ENCODE measurements around the gene MGA.

MGA gene

DNA sequence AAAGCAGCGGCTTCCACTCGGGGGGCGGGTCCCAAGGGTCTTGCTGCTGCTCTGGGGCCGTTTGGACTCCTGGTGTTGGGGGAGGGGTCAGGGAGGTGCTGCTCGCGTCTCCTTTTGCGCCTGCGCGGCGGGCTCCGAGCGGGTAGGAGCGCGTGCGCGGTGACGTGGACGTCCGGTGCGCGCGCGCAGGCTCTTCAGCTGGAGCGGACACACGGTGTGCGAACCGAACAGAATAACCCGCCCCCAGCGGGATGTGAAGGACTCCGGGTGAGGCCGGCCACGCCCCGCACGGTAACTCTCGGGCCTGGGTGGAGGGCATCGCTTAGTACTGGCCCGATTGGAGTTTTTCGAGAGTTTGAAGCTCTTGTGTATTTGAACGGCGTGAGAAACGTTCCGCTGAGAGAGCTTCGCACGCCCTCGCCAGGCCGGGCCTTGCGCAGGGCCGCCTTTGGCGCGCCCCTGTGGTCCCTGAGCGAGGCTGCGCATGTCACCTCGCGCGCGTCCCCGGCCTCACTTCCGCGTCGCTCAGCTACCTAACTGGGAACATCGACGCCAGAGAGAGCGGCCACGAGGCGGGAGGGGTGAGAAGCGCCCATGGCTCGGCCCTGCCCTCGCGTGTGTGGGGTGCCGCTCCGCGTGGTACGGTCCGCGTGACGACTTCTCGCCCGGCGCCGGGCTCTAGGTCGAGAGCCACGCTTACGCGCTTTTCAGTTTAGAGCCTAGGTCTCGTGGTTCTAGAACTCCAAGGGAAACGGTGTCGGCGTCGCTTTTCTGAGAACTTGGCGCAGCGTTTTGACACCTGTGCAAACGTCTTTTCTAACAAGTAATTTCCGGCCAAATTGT lies at the start of gene MGA:
Gene MGA, plus strand, starts transcription at position 171 of the 843 bp plus-strand sequence.
- DNase-seq = peak; percentile 95

DNA sequence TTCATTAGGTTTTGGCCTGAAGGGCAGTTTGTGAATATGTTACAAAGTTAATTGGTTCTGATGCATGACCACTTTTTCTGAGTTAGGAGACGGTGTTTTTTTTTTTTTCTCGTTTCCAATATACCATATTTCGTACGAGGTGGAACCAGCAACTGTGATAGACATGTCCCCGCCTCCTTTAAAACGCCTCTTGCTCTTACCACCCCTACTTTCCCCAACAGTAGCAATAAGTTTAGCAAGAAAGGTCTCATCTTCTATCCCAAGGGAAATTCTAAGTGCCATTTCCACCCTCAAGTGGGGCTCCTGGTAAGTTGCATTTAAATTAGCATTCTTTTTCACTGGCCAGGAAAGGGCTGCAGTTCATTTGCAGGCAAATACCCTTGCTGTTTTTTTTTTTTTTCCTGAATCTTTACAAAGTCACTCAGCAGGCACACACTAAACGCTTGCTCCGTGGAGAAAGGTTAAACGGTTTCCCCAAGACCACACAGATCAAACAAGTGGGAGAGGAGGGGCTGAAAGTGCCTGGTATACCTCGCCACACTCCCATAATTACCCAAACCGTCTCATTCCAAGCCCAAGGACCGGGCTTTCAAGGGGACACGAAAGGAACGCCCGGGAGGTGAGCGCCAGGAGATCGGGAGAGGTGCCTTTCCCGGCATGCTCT lies 39.5 kb upstream of the MGA start:
- DNase-seq = no peak

DNA sequence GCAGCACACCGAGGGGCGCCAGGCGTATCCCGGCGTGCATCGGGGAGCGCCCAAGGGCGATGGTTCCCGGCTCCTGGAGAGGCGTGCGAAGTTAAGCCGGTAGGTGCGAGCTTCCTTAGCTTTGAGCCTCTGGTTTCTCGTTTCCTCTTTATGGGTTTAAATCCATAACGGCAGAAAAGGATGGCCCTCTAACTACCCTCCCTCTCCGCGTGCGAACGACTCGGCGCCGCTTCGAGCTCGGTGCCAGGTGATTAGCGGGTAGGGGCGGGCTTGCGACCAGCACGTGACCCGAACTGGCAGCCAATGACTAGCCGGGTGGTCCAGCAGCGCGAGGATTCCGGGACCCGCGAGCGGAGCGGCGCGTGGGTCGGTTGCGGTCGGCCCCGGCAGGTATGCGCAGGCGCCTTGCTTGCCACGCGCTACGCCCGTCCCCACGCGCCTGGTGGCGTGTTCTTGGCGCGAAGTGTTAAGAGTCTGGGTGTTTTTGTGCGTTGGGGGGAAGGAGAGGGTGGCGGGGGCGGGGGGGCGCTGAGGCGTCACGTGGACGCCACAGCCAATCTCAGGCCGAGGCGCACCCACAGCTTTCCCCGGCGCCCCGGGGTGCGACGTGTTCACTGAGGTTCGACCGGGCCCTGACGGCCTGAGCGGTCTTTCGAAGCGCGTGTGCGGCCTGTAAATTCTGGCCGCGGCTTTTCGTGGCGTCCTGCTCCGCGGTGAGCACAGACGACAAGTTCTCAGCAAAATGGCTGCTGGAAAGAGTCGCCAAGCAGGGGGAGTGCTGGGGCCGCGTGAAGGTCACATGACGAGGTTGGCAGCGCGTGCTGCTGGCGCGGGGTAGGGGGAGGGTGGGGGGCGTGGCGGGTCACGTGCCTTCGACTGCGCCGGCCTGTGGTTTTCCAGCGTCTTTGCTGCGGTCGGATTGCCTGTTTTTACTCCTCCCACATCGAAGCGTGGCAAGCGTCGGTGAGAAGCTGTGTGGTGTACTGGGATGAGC lies 38.7 kb upstream of the MGA start:
- DNase-seq = peak; percentile 84

DNA sequence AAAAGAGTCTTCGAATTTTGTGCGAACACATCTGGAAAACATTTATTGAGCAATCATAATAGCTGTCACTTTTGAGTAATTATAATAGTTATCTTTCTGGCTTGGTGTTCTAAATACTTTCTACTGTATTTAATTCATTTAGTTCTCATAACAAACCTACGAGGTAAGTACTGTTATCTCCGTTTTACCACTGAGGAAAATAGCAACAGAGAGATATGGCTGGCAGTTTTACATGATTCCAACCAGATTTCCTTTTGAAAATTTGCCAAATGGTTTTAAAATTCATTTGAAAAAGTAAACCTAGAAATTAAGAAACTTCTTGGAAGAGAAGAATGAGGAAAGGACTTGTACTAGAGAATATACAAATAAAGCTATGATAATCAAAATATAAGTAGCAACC lies 37.3 kb upstream of the MGA start:
- no peak for DNase-seq

DNA sequence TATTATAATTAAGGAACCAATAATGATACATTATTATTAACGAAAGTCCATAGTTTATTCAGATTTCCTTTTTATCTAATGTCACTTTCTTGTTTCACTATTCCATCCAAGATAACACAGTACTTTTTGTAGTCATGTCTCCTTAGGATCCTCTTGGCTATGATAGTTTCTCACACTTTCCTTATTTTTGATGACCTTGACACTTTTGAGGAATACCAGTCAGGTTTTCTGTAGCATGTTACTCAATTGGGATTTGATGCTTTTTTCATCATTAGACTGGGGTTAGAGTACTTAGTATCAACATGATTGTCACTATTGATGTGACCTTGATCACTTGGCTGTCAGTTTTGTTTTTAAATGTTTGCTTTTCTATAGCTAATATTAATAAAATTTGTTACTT lies 33.0 kb upstream of the MGA start:
- no peak for DNase-seq

DNA sequence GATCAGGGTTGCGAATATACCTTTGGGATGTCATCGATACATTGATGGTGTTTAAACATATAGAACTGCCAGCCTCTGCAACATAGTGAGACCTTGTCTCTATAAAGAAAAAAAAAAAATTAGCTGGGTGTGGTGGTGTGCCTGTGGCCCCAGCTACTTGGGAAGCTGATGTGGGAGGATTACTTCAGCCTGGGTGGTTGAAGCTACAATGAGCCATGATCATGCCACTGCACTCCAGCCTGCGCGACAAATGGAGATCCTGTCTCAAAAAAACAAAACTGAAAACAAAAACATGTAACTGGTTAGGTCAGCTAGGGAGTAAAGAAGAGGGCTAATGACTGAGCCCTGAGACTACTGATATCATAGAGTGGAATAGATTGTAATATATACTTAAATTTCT lies 30.7 kb upstream of the MGA start:
- no peak for DNase-seq

DNA sequence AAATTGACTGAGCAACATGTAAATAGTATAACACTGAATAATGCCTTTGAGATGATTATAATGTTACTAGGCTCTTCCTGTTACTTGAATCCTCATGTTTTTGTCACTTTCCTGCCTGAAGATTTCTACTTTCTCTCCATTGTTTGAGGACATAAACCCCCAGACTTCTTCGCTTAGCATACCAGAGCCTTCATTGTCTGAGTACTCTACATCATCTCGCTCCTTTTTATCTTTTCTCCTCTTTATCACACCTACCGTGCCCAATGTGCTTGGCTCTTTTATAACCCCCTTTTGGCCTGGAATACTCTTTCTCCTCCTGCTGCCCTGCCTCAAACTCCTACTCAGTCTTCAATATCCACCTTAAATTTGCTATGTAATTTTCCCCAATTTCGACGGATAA lies 30.3 kb upstream of the MGA start:
- no peak for DNase-seq

DNA sequence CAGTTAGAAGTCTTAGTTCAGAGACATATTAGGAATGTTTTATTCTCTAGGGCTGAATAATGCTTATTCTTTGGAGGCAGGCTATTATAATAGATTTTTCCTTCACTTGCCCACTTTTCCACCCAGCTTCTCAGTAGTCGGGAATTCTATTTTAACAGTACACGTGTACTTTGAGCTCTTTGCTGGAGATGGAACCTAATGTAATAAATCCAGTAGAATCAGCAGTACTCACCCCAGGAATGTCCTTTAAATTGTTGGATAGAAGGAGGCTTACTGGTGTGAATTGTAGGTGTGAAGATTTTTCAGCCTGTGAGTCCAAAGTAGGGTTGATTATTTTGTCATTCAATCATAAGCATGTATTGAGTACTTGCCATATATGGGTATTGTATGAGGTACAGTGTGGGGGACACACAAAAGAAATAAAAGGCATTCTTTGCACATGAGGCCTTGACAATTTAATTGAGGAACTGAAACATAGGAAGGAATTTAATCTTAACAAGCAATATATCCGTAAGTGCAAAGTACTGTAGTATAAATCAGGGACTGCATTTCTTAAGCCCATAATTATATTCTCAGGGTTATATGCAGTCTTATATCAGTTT lies 29.5 kb upstream of the MGA start:
- DNase-seq = no peak

DNA sequence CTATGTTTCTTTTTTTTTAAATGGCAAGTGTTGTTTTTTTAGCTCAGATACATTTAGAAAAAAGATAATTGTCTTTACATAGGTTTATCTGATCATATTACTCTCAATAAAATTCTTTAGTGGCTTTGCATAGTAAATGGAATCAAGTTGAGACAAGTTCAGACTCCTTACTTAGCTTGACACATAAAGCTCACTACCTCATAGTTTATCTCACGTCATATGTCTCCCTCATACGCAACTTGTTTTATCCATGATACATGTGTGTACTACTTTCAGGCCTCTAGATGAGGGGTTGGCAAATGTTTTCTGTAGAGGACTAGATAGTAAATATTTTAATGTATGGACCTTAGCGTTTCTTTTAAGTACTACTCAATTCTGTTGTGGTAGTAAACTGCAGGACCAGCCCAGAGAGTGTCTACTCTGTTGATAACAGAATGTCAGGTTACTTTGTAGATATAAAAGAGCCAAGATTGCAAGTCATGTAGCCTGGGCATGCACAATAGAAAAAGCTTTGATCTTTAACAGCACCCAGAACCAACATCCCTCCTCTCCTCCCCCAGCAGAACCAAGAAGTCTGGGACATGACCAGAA lies 28.2 kb upstream of the MGA start:
- no peak for DNase-seq

DNA sequence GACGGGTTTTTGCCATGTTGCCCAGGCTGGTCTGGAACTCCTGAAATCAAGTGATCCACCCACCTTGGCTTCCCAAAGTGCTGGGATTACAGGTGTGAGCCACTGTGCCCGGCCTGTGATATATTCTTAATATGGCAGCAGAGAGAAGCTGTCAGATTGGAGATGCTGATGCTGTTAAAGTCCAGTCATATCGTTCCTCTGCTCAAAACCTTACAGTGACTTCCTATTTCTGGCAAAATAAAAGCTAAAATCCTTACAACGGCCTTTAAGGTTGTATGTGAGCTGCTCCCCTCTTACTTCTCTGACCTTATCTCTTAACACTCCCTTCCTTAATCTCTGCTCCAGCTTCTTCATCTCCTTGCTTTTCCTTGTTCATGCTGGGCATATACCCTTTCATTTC lies 26.6 kb upstream of the MGA start:
- no peak for DNase-seq

DNA sequence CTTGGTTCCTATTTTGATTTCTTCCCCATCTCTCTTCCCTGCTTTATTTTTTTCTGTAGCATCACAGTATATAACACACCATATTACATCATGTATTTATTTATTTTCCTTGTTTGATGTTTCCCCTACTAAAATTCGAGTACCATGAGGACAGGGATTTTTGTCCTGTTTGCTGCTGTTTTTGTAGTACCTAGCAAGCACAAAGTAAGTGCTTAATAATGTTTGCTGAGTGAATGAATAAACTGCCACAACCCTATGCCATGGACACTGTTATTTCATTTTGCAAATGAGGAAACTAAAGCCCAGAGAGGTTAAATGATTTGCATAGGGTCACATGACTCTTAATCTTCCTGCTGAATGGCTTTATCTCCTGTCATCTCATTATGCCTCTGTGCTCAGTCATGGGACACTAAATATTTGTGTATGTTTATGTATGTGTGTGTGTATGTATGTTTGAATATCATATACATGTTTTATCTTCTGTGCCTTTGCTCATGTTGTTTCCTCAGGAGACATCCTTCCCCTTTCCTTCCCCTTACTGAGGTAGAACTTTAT lies 26.1 kb upstream of the MGA start:
- no peak for DNase-seq

DNA sequence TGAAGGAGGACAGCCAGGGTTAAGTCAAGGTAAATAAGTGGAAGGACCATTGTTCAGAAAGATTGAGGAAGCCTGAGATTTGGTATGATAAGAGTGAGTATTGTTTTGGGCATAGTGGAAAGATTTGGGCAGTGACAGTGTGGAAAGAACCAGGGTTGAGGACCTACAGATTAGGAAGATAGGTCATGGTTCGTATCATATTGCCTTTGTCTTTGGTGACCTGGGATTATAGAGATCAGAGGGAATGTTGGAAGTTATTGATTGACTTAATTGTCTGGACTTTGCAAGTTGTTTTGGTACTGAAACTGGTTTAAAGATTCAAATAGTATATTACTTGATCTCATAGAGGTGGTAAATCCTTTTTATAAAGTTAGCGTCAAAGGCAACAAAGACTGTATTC lies 23.1 kb upstream of the MGA start:
- no peak for DNase-seq

DNA sequence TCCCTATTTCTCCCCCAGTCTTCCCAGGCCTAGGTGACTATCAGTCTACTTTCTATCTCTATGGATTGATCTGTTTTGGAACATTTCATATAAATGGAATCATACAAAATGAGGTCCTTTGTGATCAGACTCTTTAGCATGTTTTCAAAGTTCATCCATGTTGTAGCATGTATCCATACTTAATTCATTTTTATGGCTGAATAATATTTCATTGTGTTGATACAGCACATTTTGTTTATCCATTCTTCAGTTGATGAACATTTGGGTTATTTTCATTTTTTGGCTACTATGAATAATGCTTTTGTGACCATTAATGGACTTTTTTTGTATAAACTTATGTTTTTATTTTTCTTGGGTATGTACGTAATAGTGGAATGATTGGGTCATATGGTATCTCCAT lies 19.2 kb upstream of the MGA start:
- DNase-seq = no peak

DNA sequence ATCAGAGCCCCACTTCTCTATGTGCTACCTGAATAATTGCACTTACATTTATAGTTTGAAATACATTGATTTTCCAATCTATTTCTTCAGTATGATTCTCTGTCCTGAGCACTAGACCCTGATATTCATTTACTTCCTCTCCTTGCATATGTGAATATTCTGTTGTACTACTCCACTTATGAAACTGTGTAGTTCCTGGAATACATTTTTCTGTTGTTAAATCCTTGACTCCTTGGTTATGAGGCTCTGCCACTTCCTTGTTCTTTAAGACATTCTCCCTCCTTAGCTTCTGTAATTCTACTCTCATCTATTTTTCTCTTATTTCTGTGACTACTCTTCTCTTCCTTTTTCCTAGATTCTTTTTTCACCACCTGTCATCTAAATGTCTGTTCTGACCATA lies 12.9 kb upstream of the MGA start:
- DNase-seq = no peak

DNA sequence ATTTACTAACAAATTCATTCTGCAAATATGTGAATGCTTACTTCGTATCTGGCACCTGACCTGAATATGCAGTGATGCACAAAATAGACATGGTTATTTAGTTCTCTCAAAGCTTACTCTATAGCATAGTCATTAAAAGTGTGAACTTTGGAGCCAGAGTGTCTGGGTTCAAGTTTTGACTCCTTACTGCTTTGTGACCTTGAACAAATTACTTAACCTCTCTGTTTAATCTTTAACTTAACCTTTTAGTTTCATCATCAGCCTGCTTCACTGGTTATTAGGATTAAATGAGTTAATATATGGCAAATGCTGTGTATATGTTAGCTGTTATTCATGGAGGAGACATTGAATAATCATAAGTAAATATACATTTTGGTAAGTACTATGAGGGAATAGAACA lies 12.1 kb upstream of the MGA start:
- DNase-seq = no peak

DNA sequence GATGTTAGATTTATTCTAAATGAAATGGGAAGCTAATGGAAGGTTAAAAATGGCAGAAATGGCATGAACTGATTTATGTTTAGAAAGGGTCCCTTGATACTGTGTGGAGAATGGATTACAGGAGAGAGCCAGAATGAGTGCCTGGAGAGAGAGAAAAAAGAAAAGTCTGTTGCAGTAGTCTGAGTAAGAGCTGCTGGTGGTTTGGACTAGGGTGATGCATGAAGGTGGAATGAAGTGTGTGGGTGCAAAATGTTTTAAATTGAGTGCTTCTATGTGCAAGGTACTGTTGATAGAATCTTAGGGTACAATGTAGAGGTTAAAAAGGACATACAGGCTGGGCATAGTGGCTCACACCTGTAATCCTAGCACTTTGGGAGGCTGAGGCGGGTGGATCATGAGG lies 11.4 kb upstream of the MGA start:
- DNase-seq = peak; percentile 60

DNA sequence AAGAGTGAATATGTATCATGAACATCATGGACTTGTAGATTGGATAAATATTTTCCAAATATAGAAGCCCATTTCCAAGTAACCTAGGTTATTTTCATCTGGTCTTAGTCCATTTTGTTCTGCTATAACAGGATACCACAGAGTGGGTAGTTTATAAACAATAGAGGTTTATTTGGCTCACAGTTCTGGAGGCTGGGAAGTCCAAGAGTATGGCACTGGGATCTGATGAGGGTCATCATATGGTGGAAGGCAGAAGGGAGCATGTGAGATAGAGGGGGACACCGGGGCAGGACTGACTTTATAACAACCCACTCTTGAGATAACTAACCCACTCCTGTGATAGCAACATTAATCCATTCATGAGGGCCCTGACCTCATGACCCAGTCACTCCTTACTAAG lies 9.4 kb upstream of the MGA start:
- no peak for DNase-seq

DNA sequence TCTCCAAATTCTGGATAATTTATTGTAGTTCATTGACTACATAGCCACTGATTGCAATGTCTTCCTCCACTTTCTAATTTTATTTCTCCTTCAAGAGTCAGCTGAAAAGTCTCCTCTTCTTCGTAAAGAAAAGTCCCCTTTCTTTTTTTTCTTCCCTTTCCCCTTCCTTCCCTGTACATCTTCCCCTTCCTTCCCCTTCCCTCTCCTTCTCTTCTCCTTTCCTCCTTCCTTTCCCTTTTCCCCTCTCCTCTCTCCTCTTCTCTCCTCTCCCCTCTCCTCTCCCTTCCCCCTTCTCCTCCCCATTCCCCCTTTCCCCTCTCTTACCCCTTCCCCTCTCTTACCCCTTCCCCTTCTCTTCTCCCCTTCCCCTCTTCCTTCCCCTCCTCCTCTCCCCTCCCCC lies 8.8 kb upstream of the MGA start:
- DNase-seq = no peak

DNA sequence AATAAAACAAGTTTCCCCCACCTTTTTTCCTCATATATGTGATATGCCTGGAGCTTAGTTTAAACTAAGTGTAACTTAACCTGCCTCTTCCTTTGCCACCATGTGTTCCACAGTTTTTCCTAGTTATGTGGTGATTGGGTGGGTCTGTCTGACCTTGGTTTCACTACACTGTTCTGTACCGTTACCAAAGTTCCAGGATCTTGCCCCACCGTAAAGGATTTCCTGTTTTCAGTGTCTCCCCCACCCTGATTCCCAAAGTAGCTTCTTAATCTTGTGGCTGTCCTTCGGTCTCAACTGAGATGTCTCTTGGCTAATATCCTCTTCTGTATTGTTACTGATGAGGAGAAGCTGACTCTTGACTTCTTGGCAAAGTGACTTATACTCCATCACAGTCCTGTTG lies 6.4 kb upstream of the MGA start:
- no peak for DNase-seq

DNA sequence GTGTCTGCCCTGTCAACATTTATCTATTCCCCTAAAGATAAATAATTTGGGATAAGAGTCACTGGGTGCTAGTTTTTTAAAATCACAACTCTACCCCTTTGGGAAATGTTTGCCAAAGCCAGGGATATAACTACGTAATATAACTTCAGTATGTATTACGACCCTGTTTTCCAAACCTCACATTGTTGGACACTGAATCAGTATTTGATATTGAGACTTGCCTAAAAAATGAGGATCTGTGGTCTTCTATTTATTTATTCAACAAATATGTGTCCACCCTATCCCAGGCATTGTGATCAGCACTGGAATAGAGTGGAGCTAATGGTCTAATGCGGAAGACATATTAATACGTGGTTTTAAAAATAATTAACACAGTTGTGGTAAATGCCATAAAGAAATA lies 4.5 kb upstream of the MGA start:
- peak; percentile 64 for DNase-seq

DNA sequence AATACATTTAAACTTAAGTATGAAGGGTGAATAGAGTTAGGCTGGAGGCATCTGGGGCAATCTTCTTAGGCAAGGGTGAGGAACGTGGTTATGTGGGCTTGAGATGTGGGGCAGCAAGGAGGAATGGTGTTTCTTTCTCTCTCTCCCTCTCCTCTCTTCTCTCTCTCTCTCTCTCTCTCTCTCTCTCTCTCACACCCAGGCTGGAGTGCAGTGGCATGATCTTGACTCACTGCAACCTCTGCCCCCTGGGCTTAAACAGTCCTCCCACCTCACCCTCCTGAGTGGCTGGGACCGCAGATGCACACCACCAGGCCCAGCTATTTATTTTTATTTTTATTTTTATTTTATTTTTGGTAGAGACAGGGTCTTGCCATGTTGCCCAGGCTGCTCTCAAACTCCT lies 4.0 kb upstream of the MGA start:
- DNase-seq = no peak

DNA sequence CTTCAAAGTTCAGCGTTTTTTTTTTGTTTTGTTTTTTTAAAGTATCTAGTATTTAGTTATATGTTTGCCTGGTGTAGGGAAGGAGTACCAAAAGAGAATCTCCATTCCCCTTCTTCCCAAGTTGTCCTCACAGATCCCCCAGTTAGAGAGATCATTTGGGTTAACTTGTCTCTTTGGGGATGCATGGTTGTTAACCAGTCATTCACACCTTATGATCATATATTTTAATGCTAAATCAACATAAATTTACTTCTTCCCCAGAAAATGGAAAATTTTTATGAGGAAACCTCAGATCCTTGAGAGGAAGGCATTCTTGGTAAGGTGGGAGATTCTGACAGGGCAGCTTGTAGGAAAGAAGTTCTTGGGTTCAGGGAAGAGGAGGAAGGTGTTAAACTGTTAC lies 1.5 kb upstream of the MGA start:
- no peak for DNase-seq

Data from fibroblast of skin of right quadriceps (primary cell).